HG03139 (cell line): ENCODE data around the gene STARD7.
"Not testable (repeated sequence)": the region's sequence is repeated elsewhere in the genome, so short reads cannot be mapped to it uniquely, and the experiment has no call there.

Source experiments
- ATAC-seq: cut with Tn5 transposase; IDR thresholded peaks from one replicate; pipeline ENCODE4 v1.9.1; 2021; ENCODE audit not compliant: unreplicated experiment

STARD7 gene

DNA sequence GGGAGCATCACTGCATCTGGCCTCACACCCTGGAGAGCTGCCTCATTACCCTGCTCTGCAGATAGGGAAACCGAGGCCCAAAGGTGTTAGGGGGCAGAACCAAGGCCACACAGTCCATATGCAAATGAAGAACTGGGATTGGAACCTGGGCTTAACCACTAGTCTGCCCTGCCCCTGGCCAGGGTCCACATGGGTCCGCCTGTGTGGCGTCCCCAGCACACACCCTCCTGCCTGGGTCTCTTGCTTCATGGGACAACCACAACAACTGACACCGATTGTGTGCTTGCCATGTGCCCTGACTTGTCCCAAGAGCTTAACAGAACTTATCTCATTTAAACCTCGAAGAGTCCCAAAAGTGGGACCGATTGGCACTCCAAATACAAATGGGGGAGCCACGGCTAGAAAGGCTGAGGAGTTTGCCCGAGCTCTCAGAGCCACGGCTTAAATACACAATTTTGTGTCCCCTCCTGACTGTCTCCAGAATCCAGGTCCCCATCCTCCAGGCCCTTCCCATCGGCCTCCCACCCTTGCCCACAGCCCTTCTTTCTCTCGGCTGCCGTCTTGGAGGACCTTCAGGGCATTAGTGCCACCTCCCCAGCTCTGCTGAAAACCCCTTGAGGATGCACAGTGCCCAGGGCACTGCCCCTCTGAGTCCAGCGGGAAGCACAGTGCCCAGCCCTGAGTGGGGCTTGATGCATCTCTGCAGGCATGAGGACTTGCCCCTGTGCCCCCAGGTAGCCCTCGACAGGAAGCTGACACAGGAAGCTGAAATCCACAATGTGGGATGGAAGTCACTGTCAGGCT, 57.6 kb downstream of the STARD7 start:
- no peak for ATAC-seq

DNA sequence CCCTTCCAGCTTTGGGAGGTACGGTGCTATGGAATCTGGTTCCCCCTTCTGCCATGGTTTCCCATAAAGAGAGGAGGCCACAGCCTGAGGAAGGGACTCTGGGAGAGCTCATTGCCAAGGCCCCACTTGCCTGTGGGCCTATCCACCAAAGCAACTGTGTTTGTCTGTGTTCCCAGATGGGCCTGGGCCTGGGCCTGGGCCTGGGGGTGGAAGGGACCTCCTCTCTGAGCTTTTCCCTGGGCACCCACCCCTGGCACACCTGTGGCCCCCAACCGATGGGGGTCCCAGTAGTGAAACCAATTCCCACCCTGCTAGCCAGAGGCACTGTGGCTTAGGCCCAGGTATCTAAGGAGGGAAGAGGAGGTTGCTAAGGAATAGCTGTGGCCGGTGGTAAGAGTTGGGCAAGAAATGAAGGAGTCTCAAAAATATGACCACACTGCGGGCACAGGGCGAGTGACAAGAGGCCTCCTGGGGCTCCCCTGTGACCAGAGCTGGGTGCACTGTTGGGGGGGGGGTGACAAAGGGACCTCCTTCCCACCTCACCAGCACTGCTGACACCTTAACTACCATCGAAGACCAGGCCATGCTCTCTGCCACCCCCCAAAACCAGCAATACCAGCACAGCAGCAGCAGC, 58.5 kb downstream of the STARD7 start:
- ATAC-seq, result no peak

DNA sequence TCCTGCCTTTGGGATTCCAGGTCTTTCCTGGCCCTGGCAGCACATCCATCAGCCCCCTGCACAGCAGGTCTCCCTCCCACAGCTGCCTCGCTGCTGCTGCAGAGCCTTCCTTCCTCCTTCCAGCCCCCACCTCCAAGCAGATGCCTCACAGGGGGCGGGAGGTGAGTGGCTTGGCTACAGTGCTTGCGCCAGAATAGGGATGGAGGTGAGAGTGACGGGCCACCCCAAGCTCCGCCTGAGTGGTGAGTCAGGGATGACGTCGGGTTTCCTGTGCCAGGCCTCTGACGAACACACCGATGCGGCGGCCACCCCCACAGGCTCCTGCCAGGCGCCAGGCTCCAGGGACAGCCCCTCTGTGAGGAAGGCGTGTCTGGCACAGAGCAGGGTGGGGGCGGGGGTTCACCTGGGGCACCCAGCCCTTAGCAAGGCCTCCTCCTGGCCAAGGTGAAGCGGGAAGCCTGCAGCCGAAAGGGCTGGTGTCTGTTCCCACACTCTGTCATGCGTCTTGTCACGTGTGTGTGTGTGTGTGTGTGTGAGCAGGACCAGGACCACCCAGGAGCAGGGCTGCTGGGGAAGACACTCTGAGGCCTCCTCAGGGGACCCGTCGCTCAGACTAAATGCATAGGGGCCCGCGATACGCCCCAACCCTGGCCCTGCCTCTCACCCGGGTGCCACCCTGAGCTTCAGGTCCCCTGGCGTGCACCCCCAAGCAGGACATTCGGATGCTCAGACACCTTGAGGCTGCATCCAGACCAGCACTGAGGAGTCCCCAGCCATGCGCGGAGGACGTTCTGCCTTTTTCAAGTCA, 60.0 kb downstream of the STARD7 start:
- peak; percentile 24 for ATAC-seq

DNA sequence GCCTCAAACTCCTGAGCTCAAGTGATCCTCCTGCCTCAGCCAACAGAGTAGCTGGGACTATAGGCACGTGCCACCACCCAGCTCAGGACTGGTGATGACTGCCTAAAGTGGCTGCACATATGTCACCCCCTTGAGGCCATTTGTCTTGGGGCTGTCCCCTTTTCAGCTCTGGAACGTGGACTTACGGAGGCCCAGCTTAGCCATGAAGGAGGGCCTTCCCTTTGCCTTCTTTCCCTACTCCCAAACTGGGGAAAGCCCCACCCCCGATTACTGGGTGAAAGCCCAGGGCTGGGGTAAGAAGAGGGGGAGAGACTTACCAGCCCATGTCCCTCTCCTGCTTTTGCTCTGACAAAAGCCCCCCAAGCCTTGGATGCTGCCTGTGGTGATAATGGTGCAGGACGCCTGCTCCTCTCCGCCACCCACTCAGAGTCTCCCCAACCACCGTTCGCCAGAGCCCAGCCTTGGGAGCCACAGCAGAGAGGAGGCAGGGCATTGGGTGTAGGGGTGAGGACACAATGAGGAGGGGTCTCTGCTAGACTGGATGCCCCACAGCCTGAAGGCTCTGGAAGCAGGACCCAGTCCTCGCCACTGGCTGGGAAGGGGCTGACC, 60.9 kb downstream of the STARD7 start:
- no peak for ATAC-seq

DNA sequence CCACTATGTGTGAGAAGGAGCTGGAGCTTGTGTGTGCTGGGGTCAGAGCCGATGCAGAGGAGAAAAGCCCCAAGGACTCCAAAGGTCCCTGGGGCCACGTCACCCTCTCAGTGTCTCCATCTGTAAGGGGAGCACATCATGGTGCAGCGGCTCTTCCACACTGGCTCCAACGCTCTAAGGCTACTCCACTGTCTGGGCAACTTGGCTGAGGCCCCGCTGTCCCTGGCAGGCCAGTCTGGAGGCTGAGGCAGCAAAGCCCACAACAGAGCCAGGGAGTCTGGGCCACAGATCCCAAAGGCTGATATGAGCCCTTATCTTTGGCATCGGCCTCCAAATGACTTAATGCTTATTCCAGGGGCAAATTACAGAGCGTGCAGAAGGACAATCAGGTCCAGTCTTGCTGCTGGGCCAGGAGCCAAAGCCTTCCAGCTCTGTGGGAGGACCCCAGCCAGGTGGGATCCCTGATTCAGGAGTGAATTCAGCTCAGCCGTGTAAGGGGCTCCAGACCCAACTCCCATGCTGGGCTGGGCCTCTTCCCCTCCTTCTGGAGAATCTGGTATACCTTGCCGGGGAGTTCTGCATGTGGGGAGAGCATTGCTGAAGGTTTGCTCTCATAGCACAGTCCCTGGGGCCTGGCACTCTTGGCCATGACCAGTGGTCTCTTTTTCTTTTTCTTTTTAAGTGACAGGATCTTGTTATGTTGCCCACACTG, 61.6 kb downstream of the STARD7 start:
- ATAC-seq, result no peak

DNA sequence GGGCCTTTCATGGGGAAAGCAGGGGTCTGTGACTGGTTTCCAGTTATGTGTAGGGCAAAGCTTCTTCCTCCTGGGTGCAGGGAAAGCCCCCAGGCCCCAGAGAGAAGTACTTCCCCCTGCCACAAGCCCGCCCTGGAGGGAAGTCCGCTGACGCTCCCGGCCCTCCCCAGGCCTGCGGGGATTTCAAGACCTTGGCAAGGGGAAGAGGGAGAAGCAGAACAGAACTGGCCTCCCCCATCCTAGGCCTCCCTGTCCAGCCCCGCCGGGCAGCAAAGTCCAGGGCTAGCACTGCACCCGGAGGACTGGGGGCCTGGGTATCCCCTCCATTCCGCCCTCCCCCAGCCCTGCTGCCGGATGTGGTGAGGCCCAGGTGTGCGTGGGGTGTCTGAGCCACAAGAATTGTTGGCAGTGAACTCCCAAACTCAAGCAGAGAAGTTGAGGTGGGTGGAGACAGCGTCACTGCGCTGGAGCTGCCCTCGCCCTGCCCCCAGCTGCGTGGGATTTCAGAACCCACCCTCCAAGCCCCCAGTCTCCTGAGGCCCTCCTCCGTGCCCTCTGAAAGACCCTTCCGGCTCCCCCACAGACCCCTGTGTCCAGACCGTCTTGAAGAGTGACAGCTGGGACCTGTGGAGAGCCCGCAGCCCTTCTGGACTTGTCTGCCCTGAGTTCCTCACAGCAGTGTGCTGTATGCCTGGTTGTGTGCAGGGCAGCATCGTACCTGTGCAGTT, 62.3 kb downstream of the STARD7 start:
- peak; percentile 24 for ATAC-seq

DNA sequence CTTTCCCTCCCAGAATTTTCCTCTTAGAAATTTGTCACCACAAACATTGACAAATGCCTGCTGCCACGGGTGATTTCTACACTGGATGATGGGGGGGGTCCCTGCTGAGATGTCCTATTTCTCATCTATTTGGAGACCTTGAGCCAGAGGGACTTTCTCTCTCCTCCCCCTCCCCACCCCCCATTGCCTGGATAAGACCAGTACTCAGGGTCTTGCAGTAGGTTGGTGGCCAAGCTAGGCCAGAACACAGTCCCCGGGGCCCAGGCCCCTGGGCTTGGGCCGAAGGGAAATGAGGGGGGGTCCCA, 62.8 kb downstream of the STARD7 start:
- no peak for ATAC-seq

DNA sequence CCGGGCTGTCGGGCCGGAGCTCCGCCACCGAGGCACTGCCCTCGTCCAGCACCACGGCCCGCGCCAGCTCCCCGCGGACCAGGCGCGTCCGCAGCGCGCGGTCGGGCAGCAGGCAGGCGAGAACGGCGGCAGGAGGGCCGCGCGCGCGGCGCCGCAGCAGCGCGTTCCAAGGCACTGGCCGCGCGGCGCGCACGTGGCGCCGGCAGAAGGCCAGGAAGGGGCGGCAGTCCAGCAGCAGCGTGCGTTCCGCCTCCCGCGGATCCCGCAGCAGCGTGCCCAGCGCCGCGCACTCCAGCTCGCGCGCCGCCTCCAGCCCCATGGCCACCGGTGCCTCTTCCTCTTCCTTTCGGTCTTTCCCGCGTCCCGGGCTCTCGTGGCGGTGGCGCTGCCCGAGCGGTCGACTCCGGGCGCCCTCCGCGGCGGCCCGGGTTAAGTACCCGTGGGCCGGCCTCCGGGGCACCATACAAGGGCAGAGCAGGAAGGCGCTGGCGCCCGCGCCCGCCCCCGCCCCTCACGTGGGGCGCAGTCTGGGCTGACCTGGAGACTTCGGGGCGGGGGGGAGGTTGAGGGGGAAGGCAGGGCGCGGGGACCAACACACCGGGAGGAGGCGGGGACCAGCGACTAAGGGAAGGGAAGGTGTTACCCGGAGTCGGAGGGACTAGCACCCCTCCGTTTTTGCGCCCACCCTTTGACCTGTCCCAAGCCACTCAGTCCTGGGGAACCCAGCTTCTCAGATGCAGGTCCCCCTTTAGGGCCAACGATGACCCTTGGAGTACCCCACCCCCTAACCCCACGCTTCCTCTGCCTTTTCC, 63.4 kb downstream of the STARD7 start, which contains the start of gene DUSP2:
Gene DUSP2 (minus strand): TSS at position 405 of the 812 bp plus-strand sequence. CDS start 86 bp downstream, at position 319.
- peak; percentile 45 for ATAC-seq

DNA sequence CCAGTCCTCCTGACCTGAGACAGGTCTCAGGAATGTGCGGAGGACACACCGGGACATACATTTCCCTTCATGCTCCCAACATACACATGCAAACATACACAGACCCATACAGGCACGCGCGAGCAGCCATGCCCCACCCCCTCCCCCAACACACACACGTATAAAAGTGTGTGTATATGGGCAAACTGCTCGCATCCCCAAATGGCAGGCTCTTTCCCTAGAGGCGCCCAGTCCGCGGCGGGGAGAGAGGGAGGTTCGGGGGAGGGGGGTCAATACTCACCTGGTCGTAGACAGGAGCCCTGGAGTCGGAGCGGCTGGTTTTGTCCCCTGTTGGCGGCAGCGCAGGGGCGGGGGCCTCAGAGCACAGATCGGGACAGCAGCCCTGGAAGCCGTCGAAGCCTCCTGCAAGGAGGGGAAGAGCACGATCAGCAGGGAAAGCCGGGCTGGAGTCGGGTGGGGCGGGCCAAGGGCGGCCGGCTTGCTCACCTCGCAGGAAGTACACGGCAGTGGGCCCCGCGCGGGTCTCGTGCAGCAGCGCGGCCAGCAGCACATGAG, 64.1 kb downstream of the STARD7 start:
- no peak for ATAC-seq

DNA sequence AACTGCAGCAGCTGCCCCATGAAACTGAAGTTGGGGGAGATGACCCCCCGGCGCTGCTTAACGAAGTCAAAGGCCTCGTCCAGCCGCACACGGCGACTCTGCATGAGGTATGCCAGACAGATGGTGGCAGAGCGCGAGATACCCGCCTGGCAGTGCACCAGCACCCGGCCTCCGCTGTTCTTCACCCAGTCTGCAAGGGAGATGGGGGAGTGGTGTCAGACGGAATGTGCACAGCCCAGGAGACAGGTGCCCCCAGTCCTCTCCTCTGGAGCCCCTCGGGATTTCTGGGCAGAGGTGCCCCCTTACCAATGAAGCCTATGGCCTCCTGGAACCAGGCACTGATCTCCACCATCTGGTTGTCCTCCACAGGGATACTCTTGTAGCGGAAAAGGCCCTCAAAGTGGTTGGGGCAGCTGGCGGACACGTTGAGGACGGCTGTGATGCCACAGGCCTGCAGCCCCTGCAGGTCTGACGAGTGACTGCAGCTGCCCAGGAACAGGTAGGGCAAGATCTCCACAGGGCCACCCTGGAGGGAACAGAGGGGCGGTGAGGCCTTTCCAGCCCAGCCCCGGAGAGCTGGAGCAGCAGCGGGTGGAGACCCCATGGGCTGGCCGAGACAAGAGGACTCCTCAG, 64.7 kb downstream of the STARD7 start:
- no peak for ATAC-seq

DNA sequence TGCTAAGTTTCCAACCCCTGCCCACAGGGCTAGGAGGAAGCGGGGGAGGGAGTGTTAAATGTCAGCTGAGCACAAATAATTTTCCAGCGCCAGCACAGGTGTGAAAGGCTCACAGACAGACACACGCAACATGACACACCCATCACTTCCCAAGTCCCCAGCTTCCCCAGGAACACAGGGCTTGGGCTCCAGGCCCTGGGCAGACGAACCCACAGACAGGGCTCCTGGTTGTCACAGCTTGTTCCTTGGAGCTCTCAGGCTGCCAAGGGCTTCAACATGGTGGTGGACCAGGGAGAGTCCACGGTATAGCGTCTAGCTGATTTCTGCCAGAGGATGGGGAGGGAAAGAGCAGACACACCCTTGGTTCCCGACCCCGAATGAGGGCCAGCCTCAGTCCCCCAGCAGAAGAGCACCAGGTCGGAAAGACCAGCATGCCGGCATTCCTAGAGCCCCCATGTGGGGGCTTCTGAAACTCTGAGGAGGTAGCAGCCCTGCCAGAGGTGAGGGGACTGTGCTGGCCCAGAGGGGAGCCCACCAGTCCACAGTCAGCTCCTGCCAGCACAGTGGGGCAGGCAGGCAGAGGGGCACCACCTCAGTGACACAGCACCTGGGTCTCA, 65.3 kb downstream of the STARD7 start:
- no peak for ATAC-seq

DNA sequence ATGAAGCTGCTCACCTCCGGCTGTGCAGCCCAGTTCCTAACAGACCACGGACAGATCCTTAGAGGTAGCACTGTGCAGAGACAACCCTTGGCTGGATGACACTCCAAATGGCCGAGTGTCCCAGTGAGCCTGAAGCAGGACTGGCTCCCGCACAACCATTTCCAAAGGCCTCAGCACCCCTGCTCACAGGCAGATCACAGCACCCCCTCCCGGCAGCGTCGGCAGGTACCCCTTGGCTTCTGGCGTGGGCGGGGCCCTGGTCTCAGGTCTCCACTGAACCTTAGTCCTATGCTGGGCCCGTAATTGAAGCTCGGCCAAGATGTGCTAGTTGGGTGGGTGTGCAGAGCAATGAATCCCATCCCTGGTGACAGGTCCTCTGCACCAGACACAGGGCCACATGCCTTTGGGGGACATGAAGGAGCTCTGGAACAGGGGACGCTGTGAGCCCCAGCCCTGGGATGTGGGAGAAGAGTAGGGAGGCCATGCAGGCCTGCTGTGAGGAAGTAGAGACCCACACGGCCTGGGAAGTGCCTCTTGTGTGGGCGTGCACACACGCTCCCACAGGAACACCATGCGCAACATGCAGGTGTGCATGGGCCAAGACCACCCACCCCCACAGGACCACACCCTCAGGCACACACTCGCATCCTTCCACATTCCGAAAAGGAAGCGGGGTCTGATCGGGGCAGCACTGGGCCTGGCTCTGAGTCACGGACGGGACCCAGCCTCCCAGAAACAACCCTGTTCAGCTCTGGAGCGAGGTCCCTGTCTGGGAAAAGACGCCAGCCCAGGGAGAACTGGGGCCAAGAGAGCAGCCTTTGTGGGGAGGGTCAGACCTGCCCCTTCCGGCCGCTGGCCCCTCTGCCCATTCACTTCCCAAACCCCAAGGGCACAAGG, 66.2 kb downstream of the STARD7 start:
- no peak for ATAC-seq

DNA sequence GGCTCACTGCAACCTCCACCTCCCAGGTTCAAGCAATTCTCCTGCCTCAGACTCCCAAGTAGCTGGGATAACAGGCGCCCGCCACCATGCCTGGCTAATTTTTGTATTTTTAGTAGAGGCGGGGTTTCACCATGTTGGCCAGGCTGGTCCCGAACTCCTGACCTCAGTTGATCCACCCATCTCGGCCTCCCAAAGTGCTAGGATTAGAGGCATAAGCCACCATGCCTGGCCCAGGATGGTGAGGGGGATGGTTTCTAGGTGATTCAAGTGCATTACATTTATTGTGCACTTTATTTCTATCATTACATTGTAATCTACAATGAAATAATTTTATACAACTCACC, 67.0 kb downstream of the STARD7 start:
- not testable (repeated sequence) for ATAC-seq

DNA sequence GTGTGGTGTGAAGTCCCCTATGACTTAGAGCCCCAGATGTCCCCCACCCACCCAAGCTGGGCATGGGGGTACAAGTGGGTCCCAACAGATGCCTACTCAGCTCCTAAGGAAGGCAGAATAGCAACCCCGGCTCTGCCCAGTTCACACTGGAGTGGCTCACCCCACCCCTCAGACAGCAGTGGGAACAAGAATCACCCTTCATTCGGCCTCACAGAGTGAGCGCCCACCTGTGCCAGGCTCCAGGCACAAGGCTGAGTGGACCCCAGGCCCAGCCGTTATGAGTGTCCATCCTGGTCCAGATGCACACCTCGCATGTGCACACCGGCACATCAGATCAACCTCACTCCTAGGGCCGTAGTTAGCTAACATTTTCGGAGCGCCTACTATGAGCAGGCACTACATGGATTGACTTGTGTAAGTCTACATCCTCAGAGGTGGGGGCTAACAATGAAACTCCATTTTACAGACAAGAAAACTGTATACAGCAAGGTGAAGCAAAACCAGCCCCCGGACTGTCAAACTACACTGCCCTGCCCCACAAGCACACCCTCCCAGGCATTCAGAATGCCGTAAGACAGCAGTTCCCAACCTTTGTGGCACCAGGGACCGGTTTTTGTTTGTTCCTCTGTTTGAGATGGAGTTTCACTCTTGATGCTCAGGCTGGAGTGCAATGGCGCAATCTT, 67.5 kb downstream of the STARD7 start:
- ATAC-seq, result no peak

DNA sequence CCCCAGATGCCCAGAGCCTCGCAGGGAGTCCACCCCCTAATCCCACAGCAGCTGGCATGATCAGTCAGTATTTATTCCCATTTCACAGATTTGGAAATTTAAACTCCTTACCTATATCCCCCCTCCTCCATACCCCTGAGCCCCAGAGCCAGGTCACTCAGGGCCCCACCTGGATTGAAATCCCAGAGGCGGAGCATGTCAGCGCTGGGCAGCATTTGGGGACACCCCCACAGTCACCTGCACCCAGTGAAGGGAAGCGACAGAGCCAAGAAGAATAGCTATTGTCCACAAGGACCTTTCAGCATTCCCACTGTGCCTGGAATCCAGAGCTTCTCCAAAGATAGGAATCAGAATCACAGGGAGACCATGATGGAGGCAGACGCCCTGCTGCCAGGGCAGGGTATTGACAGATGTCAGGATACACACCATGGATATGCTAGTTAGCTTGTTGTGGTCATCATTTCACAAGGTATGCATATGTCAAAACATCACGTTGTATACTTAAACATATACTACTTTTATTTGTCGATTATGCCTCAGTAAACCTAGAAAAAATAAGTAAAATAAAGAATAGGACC, 69.4 kb downstream of the STARD7 start:
- ATAC-seq, result no peak
